K562 (cell line): ENCODE results near the gene HBP1. TPM values are rescaled to one million over a fixed set of nuclear protein-coding genes. Genes with fewer than 3 reads are reported as not detected.

ENCODE experiments used
- ATAC-seq: fragments of 200-7000 bp; cut with Tn5 transposase; 3 replicates; pipeline ENCODE4 v1.9.1; 2020; ENCODE audit warnings: moderate library complexity
- BruUV-seq: library from RNA; stranded (reverse); fragments of 400-500 nt; replicated peaks from 2 replicates; lab custom pipeline; 2021; lab: Mats Ljungman, UMichigan
- CTCF ChIA-PET: fragments of 300-600 bp; formaldehyde crosslinking; extraction: SDS; loops from one replicate; lab custom pipeline; 2021; ENCODE audit warnings: low intra/inter-chr PET ratio; lab: Yijun Ruan, JAX
- POLR2A ChIA-PET: fragments of 300-600, 350-650 bp; sonication (Branson Sonifier 250); formaldehyde crosslinking; extraction: SDS; loops from one replicate; lab custom pipeline; 2021; ENCODE audit warnings: antibody characterized with exemption, inconsistent platforms; lab: Yijun Ruan, JAX
- DNase-seq, 4 experiments: peaks; one replicate each; pipeline versions ENCODE4 v3.0.0 to v3.0.0-alpha.2; 2011 to 2018; ENCODE audit warnings: low spot score in 3 of 4, mixed read lengths in 3 of 4; ENCODE audit errors: extremely low read depth in 1 of 4
- FAIRE-seq: peaks from 2 replicates; lab custom pipeline; 2011; peaks lifted over from hg19 to GRCh38; lab: Jason Lieb, UNC
- H2AFZ ChIP-seq: 2 replicates; pipeline ENCODE4 v1.6.0; 2011; ENCODE audit warnings: low read depth, low read length, control low read depth, inconsistent platforms
- H3K27ac ChIP-seq: fragments of 200-600 bp; 3 replicates; pipeline ENCODE4 v1.8.0; 2011; ENCODE audit warnings: low read depth, mild to moderate bottlenecking, control low read depth, inconsistent platforms, low read length, moderate library complexity, mixed read lengths; ENCODE audit errors: extremely low read depth
- H3K27me3 ChIP-seq, 2 experiments: fragments of 300-600 bp in 1 of 2; 2 replicates in 1 of 2; 3 replicates in 1 of 2; pipeline versions ENCODE4 v1.6.0 to v1.8.0; 2011; ENCODE audit warnings: inconsistent platforms in 2 of 2, low read length in 2 of 2, mild to moderate bottlenecking in 1 of 2, mixed read lengths in 1 of 2, moderate library complexity in 1 of 2; ENCODE audit not compliant: control insufficient read depth in 2 of 2, insufficient read depth in 2 of 2
- H3K36me3 ChIP-seq: fragments of 300-600 bp; 3 replicates; pipeline ENCODE4 v1.8.0; 2011; ENCODE audit warnings: mild to moderate bottlenecking, low read length, inconsistent platforms; ENCODE audit not compliant: control insufficient read depth, insufficient read depth
- H3K4me1 ChIP-seq, 2 experiments: fragments of 200-600 bp in 1 of 2; replicated peaks in 1 of 2; 2 replicates in 1 of 2; 3 replicates in 1 of 2; pipeline versions ENCODE4 v1.5.1 to v1.8.0; 2011; ENCODE audit warnings: inconsistent platforms in 2 of 2, low read length in 2 of 2, mild to moderate bottlenecking in 1 of 2, mixed read lengths in 1 of 2, moderate library complexity in 1 of 2; ENCODE audit not compliant: control insufficient read depth in 2 of 2, insufficient read depth in 2 of 2
- H3K4me2 ChIP-seq: 2 replicates; pipeline ENCODE4 v1.6.1; 2011; ENCODE audit warnings: low read length, control low read depth, inconsistent platforms, mixed read lengths; ENCODE audit not compliant: insufficient read depth
- H3K4me3 ChIP-seq: fragments of 200-600 bp; sonication (generic), shearing (Covaris generic); 2 replicates; pipeline ENCODE4 v1.5.1; 2016; ENCODE audit warnings: control low read depth, inconsistent platforms
- H3K79me2 ChIP-seq: fragments of 200-600 bp; 3 replicates; pipeline ENCODE4 v1.8.0; 2011; ENCODE audit warnings: low read length, inconsistent platforms; ENCODE audit not compliant: control insufficient read depth, insufficient read depth
- H3K9ac ChIP-seq, 2 experiments: 2 replicates each; pipeline versions ENCODE4 v1.6.0 to v1.6.1; 2011; ENCODE audit warnings: low read depth in 2 of 2, low read length in 2 of 2, control low read depth in 1 of 2, inconsistent platforms in 1 of 2, mild to moderate bottlenecking in 1 of 2, mixed read lengths in 1 of 2; ENCODE audit not compliant: insufficient read depth in 1 of 2
- H3K9me1 ChIP-seq: one replicate; pipeline ENCODE4 v1.6.0; 2011; ENCODE audit warnings: inconsistent platforms, mild to moderate bottlenecking, low read length, moderate library complexity; ENCODE audit not compliant: control insufficient read depth, insufficient read depth
- H3K9me3 ChIP-seq: replicated peaks from 2 replicates; pipeline ENCODE4 v1.5.1; 2011; ENCODE audit warnings: low read depth, low read length, inconsistent platforms; ENCODE audit not compliant: control insufficient read depth, insufficient read depth
- H4K20me1 ChIP-seq: replicated peaks from 2 replicates; pipeline ENCODE4 v1.6.1; 2011; ENCODE audit warnings: low read length, inconsistent platforms, mixed read lengths; ENCODE audit not compliant: control insufficient read depth, insufficient read depth
- KAT2B ChIP-seq: IDR thresholded peaks from one replicate; pipeline ENCODE4 v1.6.1; 2012; ENCODE audit warnings: low read depth, mild to moderate bottlenecking, control low read depth, inconsistent platforms, low read length, moderate library complexity
- MXI1 ChIP-seq: IDR thresholded peaks from 2 replicates; pipeline ENCODE4 v1.6.1; 2011; ENCODE audit warnings: low read depth, mild to moderate bottlenecking, improper control_type of control experiment, low read length
- NKRF ChIP-seq: fragments of 450-650 bp; IDR thresholded peaks from 2 replicates; pipeline ENCODE4 v1.6.1; 2016; ENCODE audit warnings: borderline replicate concordance
- POLR2H ChIP-seq: IDR thresholded peaks from 2 replicates; pipeline ENCODE4 v1.6.1; 2016; ENCODE audit warnings: missing genetic modification characterization, low read depth, mild to moderate bottlenecking, control low read depth, missing compliant biosample characterization, moderate library complexity
- RBM22 ChIP-seq: fragments of 200-400 bp; formaldehyde crosslinking; IDR thresholded peaks from 2 replicates; pipeline ENCODE4 v1.6.1; 2018; ENCODE audit warnings: low read length, low read depth; ENCODE audit not compliant: poor library complexity, severe bottlenecking
- SIRT6 ChIP-seq: IDR thresholded peaks from one replicate; pipeline ENCODE4 v1.6.1; 2012; ENCODE audit warnings: low read depth, mild to moderate bottlenecking, control low read depth, inconsistent platforms, low read length, moderate library complexity
- TAF1 ChIP-seq: IDR thresholded peaks from 2 replicates; pipeline ENCODE4 v1.6.1; 2011; ENCODE audit warnings: mild to moderate bottlenecking, low read length, moderate library complexity; ENCODE audit not compliant: insufficient read depth, control insufficient read depth, severe bottlenecking; ENCODE audit errors: extremely low read depth
- ZBTB43 ChIP-seq: sonication (generic); formaldehyde crosslinking; IDR thresholded peaks from 2 replicates; pipeline ENCODE4 v1.8.0; 2023; ENCODE audit warnings: mild to moderate bottlenecking, missing genetic modification reagents
- ZNF146 ChIP-seq: IDR thresholded peaks from one replicate; pipeline ENCODE4 v1.6.1; 2018; ENCODE audit warnings: missing compliant biosample characterization; ENCODE audit not compliant: unreplicated experiment
- WGBS: fragments of 100-300 bp; shearing (Covaris generic); methylation state at CpG from one replicate; pipeline ENCODE4 v1.1.6; 2016; ENCODE audit warnings: low coverage, mixed read lengths; ENCODE audit not compliant: insufficient coverage; ENCODE audit errors: missing lambda C conversion rate; 5-methylcytosine and 5-hydroxymethylcytosine counted together
- in situ Hi-C: fragments of 300-500 bp; cut with MboI; formaldehyde crosslinking; loops from 4 replicates; pipeline ENCODE4 v1.15.0; 2018; ENCODE audit warnings: inconsistent platforms, mixed read lengths
- intact Hi-C: fragments of 100-400 bp; cut with micrococcal nuclease; formaldehyde crosslinking; loops from 2 replicates; pipeline ENCODE4 v1.14.2; 2022
- polyA plus RNA-seq, 8 experiments: library from polyadenylated mRNA; depleted of rRNA in 4 of 8; stranded (reverse) in 5 of 8; unstranded in 3 of 8; fragments of >200 nt; fragmentation: Nextera tagmentation in 2 of 8; fragmentation: Illumina TruSeq in 1 of 8; extraction: Ambion mirVana in 2 of 8; extraction: Trizol in 1 of 8; gene quantifications; 2 replicates each; pipeline versions ENCODE4 v1.2.1 to v1.2.3, GENCODE V29; 2011 to 2014; ENCODE audit warnings: inconsistent platforms in 1 of 8, missing spikeins in 1 of 8
- total RNA-seq, 7 experiments: library from RNA; depleted of rRNA in 6 of 7; stranded (reverse); fragments of >200 nt in 6 of 7; fragmentation: Illumina TruSeq in 2 of 7; extraction: Trizol in 2 of 7; gene quantifications; 2 replicates each; pipeline versions ENCODE4 v1.2.1 to v1.2.3, GENCODE V29; 2011 to 2021; ENCODE audit warnings: low replicate concordance in 1 of 7

HBP1 gene
- total and polyA plus RNA-seq, 9 of the 15 experiments (the other 6 are each of a cell fraction or from before 2014, with no cell fraction given): 18.7 to 59.9 (median 27.0) TPM

GRCh38 chr7:107158028-107158427 is 10.8 kb upstream of the HBP1 start:
- H3K79me2 ChIP-seq: no peaks in the 10 kb centered on the region
- H3K9ac ChIP-seq: no peak overlapping the region
- intact Hi-C loops: no loop called here
- no peak overlapping the region for H3K27ac ChIP-seq
- H3K4me2 ChIP-seq: no peak overlapping the region
- no peaks in the 10 kb centered on the region for H3K9me3 ChIP-seq
- H4K20me1 ChIP-seq: no peaks in the 10 kb centered on the region
- FAIRE-seq: no peak
- 71% methylated on average over 2 of the region's 2 CpGs for WGBS
- H3K27me3 ChIP-seq: no peaks in the 10 kb centered on the region
- no peak overlapping the region for H3K4me3 ChIP-seq
- POLR2A ChIA-PET: no interaction called here
- no peak for DNase-seq
- TF ChIP-seq RBM22: peak; percentile 28
- 0 out of 2 replicates have a peak, but pooled peaks have one; percentile 14 for TF ChIP-seq POLR2H
- no peak for TF ChIP-seq ZNF146
- TF ChIP-seq, all 486 proteins: peak for 2
- no peak for ATAC-seq
- in situ Hi-C loops: no loop called here
- no TSS peak for BruUV-seq
- Histone ChIP-seq H2AFZ (no peak overlapping the region), H3K36me3 (peaks cover 80% of the 10 kb centered on the region), H3K9me1 (no peaks in the 10 kb centered on the region), H3K4me1 (no peaks in the 10 kb centered on the region)
- CTCF ChIA-PET: interaction anchor here (0.6 kb wide), 1 partner anchor 1847 kb away, joined by 3 read pairs; no protein-coding TSS in a partner anchor

- FAIRE-seq (no peak), ATAC-seq (no peak), DNase-seq (no peak)
- in situ Hi-C loops: no loop called here
- Histone ChIP-seq H3K79me2 (no peaks in the 10 kb centered on the region), H3K27ac (no peak overlapping the region), H3K9me3 (no peaks in the 10 kb centered on the region), H3K4me2 (no peak overlapping the region), H3K36me3 (peaks cover 58% of the 10 kb centered on the region), H4K20me1 (no peaks in the 10 kb centered on the region), H3K4me3 (no peak overlapping the region), H3K27me3 (no peaks in the 10 kb centered on the region), H2AFZ (no peak overlapping the region), H3K9me1 (no peaks in the 10 kb centered on the region), H3K4me1 (peaks cover 0 to 7% of the 10 kb centered on the region in 2 experiments; a peak in 3 of 5 replicates), H3K9ac (no peak overlapping the region)
- intact Hi-C loops: no loop called here
- BruUV-seq: no TSS peak
- ChIA-PET POLR2A (interaction anchor here (1.1 kb wide), 1 partner anchor 10 kb away, joined by 3 read pairs; no protein-coding TSS in a partner anchor), CTCF (no interaction called here)
- 84% methylated on average over 2 of the region's 2 CpGs for WGBS
- TF ChIP-seq ZBTB43: no peak
- no peak for TF ChIP-seq MXI1
- TF ChIP-seq SIRT6: no peak
- TF ChIP-seq TAF1: no peak
- TF ChIP-seq NKRF: no peak
- TF ChIP-seq KAT2B: no peak
Observed at GRCh38 chr7:107160389-107160788, 8.4 kb upstream of the HBP1 start.
